ENCODE data around the gene IQGAP2. TPM values are rescaled to one million over a fixed set of nuclear protein-coding genes. Genes with fewer than 3 reads are reported as not detected.
"Not testable (repeated sequence)": the region's sequence is repeated elsewhere in the genome, so short reads cannot be mapped to it uniquely, and the experiment has no call there.

IQGAP2 gene
- polyA plus RNA-seq, 3 donors = 5.6 to 17.8 (median 7.0) TPM

GRCh38 chr5:76517334-76517733, 114.2 kb downstream of the IQGAP2 start:
- no peak overlapping the region for H3K27ac ChIP-seq (ENCODE audit: low read depth, low read length)
- WGBS, 3 donors = 97 to 99% (median 97%) methylated on average over 3 of the region's 3 CpGs

GRCh38 chr5:76518246-76518645, 115.2 kb downstream of the IQGAP2 start:
- not testable (repeated sequence) for H3K27ac ChIP-seq (ENCODE audit: low read depth, low read length)
- WGBS, 3 donors = 77 to 87% (median 84%) methylated on average over 5 of the region's 5 CpGs

DNA sequence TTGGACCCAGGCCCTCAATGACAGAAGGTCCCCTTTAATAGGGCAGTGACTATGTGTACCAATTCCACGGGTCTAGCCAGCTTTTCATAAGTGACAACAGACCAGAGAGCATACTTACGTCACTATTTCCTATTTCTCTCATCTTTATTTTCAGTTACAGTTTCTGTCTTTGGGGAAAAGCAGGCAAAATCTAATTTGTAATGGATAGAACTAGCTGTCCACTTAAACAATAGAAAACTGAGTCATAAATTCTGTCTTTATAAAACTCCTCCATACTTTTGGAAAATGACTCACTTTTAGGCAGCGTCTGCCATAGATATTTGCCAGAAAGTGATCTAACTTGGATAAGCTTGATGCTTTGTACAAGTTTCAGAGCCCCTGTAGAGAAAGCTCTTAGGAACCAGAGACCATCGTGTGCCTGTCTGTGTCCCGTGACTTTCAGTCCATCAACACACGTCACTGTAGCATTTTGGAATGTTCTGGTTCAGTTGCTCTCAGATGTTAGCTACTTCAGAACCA, 118.2 kb downstream of the IQGAP2 start:
- no peak overlapping the region for H3K27ac ChIP-seq (ENCODE audit: low read depth, low read length)
- 44 to 73% (median 45%) methylated on average over 6 of the region's 6 CpGs for WGBS, 3 donors

- H3K27ac ChIP-seq (ENCODE audit: low read depth, low read length) = no peak overlapping the region
Observed at GRCh38 chr5:76522103-76522935, 119.2 kb downstream of the IQGAP2 start.

DNA sequence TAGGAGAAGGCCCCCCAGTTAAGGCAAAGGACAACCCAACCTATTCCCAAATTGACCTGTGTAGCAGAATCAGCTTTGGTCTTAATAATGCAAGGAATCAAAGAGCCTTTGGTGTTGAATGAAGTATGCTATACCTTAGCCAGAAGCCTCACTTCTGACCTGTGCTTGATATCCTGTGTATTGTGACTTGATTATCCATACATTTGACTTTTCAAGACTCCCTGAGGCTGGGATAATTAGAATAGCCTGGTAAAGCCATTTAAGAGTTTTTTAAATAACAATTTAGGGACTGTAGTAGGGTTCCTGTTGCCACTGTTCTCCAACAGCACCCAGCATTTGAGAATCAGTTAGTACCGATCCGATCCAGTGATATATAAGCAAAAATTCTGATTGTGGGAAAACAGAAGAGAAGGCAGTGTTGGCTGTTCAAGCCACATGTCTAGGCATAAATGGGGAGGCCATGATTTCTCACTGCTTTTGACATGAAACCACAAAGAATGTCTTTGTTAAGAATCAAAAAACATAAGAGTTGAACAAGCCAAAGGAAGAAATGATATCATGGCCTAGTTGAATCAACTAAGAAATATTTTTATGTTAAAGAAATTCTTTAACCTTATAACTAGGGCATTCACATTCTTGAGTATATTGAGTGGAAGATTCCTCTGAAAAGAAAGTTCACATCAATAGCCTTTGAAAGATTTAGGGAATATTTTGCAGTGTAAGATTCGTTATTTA, 121.2 kb downstream of the IQGAP2 start:
- no peak overlapping the region for H3K27ac ChIP-seq (ENCODE audit: low read depth, low read length)
- 76 to 94% (median 84%) methylated on average over 3 of the region's 3 CpGs for WGBS, 3 donors

More at GRCh38 chr5:76522103-76522935, 119.2 kb downstream of the IQGAP2 start:
- 81 to 90% (median 87%) methylated on average over 11 of the region's 11 CpGs for WGBS, 3 donors

GRCh38 chr5:76524868-76525267, 121.8 kb downstream of the IQGAP2 start:
- WGBS, 3 donors = 58 to 80% (median 67%) methylated on average over 2 of the region's 2 CpGs
- H3K27ac ChIP-seq (ENCODE audit: low read depth, low read length) = no peak overlapping the region

DNA sequence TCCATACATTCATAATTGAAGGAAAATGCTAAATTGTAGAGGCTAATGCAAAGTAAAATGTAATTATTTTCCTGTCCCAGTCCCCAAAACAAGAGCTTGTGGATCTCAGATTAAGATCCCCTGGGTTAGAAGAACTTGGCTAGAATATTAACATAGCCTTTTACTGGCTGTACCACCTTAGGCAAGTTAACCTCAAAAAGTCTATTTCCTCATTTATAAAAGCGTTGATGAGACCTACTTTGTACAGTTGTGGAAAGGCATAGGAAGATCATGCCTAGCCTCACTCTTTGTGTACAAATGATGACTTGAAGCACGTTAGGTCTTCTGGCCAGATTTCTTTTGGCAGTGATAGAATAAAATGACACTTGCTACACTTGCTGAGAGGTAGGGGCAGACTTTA, 122.9 kb downstream of the IQGAP2 start:
- 68 to 74% (median 74%) methylated on average over 2 of the region's 2 CpGs for WGBS, 3 donors
- no peak overlapping the region for H3K27ac ChIP-seq (ENCODE audit: low read depth, low read length)

DNA sequence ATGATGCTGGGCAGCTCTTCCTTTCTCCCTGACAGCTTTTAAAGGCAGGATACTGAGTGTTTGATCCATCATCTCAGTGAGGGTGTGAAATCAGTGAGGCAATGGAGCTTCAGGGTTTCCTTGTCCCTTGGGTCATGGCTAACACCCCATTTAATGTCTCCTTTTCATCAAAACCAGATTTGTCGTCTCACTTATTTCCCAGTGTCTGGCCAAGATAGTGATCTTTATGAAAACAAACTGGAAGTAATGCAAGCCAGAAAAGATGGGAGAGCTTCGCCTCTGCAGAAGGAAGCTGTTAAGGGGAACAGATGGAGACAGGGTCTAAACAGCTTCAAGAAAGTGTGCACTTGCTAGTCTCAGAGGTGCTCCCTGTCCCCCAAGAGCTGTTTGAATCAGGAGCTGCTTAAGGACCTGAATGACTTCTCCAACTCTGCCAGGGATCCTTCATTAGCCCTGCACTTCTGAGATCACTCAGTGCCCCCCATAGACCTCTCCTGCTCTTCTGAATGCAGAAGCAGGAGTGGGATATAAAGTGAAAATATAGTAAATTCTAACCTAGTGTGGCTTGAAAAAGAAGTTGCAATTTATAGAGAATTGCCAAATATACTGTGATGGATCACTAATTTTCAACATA, 124.0 kb downstream of the IQGAP2 start:
- WGBS, 3 donors = 40 to 55% (median 53%) methylated on average over 2 of the region's 2 CpGs
- H3K27ac ChIP-seq (ENCODE audit: low read depth, low read length) = no peak overlapping the region

GRCh38 chr5:76527685-76528161, 124.6 kb downstream of the IQGAP2 start:
- no peak overlapping the region for H3K27ac ChIP-seq (ENCODE audit: low read depth, low read length)
- WGBS, 3 donors = 79 to 90% (median 85%) methylated on average over 2 of the region's 2 CpGs

DNA sequence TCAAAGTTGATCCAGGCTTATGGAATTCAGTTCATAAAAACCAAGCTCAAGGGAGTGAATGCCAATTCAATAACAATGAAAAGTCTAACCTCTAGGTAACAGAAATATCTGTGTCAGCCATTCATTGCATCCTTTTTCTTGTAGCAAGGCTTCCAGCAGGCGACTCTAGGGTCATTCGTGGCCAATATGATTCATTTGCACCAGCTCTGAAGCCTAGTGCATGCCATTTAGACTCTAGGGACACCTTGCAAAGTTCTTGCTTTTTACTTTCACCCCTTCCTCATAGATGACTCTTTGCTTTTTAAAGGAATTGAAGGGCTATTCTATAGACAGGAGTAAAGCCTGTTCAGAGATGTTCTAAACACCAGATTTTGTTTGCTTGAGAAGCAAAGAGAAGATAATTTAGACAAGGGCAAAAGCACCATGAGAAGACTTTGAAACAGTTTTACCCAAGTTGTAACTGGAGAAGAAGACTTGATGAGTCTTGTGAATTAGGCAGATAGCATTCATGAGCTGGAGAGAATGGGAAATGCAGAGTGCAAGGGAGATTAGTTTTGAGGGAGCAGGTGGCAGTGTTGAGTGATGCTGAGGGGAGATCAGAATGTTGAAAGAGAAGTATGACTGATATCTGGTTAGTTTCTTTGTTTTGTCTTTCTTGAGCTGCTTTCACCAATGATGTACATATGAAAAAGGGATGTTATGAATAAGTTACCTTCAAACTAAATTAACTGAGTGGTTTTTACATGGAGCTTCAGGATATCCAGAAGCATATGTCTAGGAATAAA, 125.7 kb downstream of the IQGAP2 start:
- 91 to 94% (median 94%) methylated on average over 2 of the region's 2 CpGs for WGBS, 3 donors
- H3K27ac ChIP-seq (ENCODE audit: low read depth, low read length) = no peak overlapping the region

DNA sequence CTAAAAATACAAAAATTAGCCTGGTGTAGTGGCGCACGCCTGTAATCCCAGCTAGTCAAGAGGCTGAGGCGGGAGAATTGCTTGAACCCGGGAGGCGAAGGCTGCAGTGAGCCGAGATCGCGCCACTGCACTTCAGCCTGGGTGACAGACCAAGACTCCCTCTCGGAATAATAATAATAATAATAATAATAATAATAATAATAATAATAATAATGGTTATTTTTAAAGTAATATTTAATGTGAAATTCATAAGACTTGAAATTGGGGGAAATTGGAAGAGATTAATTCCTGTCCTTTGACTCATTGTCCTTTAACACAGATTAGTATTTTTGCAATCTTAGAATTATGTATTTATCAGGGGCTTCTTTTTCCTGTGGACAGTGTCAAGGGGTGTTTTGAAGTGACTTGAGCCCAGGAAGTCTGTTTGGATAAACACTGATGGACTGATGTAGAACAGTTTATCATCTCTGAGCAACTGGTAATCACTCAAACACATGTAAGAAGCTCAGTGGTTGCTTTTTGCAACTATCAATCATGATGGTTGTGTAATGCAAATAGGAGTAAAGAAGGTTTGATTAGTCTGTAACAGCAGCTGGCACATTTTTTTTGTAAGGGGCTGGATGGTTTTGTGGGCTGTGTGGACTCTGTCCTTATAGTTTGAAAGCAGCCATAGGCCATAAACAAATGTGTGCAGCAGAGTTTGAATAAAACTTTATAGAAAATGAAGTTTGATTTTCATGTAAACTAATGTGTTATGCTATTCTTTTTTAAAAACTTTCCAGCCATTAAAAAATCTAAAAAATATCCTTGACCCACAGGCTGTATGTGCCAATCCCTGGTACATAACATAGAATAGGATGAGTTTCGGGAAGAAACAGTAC, 126.6 kb downstream of the IQGAP2 start:
- no peak overlapping the region for H3K27ac ChIP-seq (ENCODE audit: low read depth, low read length)
- 93 to 99% (median 97%) methylated on average over 10 of the region's 10 CpGs for whole genome bisulfite sequencing, 3 donors

DNA sequence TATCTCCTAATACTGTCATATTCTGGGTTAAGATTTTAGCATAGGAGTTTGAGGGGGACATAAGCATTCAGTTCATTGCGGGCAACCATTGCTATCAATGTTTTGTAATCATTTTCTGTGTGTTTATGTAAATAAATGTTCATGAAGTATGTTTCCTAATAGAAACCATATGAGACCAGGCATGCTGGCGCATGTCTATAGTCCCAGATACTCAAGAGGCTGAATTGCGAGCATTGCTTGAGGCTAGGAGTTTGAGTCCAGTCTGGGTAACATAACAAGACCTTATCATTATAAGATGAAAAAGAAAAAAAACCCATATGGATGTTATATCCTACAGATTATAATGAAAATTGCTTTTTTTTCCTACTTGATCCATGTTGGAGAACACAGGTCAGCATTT, 129.0 kb downstream of the IQGAP2 start:
- 97 to 100% (median 100%) methylated on average over 3 of the region's 3 CpGs for WGBS, 3 donors
- no peak overlapping the region for H3K27ac ChIP-seq (ENCODE audit: low read depth, low read length)

GRCh38 chr5:76532973-76533372, 129.9 kb downstream of the IQGAP2 start:
- 95 to 98% (median 97%) methylated on average over 4 of the region's 4 CpGs for WGBS, 3 donors
- H3K27ac ChIP-seq (ENCODE audit: low read depth, low read length) = no peak overlapping the region

- H3K27ac ChIP-seq (ENCODE audit: low read depth, low read length) = no peak overlapping the region
- 85 to 93% (median 88%) methylated on average over 4 of the region's 4 CpGs for WGBS, 3 donors
Observed at GRCh38 chr5:76535577-76535976, 132.5 kb downstream of the IQGAP2 start.

GRCh38 chr5:76537073-76537543, 134.0 kb downstream of the IQGAP2 start:
- WGBS, 3 donors = 25 to 82% (median 82%) methylated on average over 3 of the region's 3 CpGs
- H3K27ac ChIP-seq (ENCODE audit: low read depth, low read length) = no peak overlapping the region

GRCh38 chr5:76542241-76542640, 139.2 kb downstream of the IQGAP2 start:
- WGBS, 3 donors = 45 to 68% (median 66%) methylated on average over 6 of the region's 6 CpGs
- H3K27ac ChIP-seq (ENCODE audit: low read depth, low read length) = no peak overlapping the region
